Epidermal melanocyte (primary cell): ENCODE measurements around the gene ARID4B.
"Not testable (repeated sequence)": the region's sequence is repeated elsewhere in the genome, so short reads cannot be mapped to it uniquely, and the experiment has no call there.

Experiments
- DNase-seq: peaks from one replicate; pipeline ENCODE4 v3.0.0; 2011; ENCODE audit warnings: low spot score; ENCODE audit not compliant: insufficient read length

Gene ARID4B

GRCh38 chr1:235299169-235299858 is 28.7 kb downstream of the ARID4B start:
- DNase-seq = no peak

DNA sequence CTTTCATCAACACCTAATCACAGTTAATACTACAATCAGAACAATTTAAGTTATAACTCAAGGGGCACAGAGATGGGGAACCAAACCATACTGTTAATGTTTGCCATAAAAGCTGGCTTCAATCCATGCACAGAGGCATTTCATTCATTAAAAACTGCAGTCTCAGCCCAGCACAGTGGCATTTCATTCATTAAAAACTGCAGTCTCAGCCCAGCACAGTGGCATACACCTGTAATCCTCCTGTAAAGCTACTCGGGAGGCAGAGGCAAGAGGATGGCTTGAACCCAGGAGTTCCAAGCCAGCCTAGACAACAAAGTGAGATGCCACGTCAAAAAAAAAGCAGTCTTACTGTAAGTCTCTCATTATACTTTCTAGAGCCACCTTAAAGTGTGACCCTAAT is 29.2 kb downstream of the ARID4B start:
- no peak for DNase-seq

DNA sequence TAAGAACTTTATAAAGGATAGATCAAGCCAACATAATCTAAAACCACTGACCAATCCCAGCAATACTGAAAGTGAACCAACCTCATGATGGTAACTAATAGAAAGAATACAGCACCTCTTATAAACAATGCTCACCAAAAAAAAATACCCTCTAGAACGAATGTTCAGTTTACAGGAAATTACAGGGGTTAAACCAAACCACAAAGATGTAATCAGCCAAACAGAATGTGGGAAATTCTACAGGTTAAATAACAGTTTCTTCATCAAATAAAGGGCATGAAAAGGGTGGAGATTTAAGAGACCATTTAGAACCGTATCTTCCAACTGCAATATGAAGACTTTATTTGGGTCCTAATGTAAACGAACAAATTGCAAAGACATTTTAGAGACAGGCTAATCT is 30.4 kb downstream of the ARID4B start:
- no peak for DNase-seq

DNA sequence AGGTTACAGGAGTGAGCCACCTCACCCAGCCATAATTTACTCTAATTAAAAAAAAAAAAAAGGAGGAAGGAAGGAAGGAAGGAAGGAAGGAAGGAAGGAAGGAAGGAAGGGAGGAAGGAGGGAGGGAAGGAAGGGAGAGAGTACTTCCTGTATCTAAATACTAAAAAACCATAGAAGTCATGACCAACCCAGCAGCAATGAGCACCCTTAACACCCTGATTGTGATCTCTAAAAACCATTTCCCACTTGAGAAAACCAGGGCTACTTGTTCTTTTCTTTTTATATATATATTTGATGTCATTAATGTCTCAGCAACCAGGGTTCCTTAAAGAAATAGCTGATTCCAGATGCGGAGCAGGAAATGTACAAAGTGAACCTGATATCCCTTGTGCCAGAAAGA is 31.2 kb downstream of the ARID4B start:
- DNase-seq = no peak

DNA sequence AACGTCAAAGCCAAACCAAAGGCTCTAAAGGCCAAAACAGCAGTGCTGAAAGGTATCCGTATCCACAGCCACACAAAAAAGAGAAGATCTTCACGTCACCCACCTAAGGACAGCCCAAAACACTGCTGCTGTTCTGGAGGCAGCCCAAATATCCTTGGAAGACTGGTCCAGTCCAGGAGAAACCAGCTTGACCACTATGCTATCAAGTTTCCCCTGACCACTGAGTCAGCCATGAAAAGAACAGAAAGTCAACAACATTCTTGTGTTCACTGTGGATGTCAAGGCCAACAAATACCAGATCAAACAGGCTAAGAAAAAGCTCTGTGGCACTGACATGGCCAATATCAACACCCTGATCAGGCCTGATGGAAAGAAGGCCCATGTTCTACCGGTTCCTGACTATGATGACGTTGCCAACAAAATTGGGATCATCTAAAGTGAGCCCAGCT is 32.1 kb downstream of the ARID4B start:
- DNase-seq = no peak

DNA sequence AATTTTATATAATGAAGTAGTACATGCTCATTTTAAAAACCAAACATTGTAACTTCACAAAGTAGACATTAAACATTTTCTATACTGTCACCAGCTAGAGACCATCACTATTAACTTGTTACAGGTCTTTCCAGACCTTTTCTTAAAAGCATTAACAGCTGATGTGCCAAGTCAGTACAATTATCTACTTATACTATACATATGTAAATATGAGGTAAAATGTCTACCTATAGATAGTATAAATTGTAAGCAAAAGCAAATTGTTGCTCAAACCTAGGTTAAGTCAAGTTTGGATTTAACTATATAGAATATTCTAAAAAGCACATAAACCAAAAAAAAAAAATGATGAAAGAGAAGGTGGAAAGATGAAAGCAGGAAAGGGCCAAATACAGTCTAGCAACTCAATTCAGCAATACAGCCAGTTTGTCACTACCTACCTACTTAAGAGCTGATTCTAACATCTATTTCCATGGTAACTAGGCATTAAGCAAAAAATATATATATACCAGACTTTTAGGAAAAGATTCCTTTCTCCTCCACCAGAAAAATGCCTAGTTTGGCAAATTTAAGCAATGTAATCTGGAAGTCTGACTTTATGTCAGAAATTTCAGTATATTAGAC is 34.5 kb downstream of the ARID4B start:
- no peak for DNase-seq

DNA sequence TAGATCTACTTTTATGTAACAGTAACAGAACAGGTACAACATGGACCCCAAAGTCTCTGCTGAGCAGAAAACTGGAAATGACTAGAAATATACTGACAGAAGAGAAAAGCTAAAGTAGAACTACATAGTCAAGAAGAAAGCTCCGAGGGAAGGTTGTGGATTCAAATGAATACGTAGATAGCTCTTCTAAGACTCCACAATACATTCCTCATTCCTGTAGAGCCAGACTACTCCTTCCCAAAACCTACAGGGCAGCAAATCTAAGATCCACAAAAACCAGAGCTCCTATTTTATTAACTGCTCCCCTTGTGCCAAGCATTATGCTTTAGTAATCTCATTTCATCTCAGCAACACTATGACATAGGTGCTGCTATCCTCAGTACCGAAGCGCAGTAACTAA is 35.2 kb downstream of the ARID4B start:
- no peak for DNase-seq

DNA sequence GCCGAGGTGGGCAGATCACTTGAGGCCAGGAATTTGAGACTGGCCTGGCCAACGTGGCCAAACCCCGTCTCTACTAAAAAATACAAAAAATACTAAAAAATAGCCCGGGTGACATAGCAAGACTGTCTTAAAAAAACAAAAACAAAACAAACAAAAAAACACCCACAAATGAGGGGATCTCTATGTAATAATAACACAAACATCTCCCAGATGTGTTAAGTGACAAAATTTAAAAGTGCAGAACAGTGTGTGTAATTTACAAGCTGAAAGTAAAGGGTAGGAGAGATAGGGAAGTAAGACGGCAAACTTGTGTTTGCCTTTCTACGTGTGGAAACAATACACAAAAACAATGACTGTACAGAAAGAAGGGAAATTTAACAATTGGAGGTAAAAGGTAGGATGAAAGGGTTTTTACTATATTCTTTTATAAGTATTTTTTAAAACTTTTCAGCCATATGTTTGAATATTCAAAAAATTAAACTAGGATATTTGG is 36.3 kb downstream of the ARID4B start:
- no peak for DNase-seq

GRCh38 chr1:235290740-235291502 is 37.1 kb downstream of the ARID4B start:
- no peak for DNase-seq

DNA sequence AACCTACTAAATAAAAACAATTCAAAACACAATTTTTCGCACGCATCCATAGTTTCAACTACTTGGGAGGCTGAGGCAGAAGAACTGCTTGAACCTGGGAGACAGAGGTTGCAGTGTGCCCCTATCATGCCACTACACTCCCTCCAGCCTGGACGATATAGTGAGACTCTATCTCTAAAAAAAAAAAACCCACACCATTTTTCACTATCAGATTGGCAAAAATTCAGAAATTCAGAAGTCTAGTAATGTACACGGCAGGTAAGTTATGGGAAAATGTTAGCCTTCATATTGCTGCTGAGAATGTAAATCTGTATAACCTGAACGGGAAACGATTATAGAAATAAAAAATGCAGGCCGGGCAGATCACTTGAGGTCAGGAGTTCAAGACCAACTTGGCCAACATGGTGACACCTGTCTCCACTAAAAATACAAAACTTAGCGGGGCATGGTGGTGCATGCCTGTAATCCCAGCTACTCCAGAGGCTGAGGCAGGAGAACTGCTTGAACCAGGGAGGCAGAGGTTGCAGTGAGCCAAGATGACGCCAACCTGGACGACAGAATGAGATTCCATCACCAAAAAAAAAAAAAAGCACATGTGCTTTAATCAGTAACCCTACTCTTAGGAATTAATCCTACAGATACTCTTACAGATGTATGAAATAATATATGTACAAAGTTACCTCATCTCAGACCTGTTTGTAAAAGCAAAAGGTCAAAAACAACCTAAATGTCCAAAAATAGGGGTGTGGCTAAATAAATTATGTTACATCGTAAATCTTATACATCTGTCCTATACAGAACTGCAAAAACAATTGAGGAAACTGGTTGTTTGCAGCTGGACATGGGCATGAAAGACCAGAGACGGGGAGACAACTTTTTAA is 37.9 kb downstream of the ARID4B start:
- no peak for DNase-seq

DNA sequence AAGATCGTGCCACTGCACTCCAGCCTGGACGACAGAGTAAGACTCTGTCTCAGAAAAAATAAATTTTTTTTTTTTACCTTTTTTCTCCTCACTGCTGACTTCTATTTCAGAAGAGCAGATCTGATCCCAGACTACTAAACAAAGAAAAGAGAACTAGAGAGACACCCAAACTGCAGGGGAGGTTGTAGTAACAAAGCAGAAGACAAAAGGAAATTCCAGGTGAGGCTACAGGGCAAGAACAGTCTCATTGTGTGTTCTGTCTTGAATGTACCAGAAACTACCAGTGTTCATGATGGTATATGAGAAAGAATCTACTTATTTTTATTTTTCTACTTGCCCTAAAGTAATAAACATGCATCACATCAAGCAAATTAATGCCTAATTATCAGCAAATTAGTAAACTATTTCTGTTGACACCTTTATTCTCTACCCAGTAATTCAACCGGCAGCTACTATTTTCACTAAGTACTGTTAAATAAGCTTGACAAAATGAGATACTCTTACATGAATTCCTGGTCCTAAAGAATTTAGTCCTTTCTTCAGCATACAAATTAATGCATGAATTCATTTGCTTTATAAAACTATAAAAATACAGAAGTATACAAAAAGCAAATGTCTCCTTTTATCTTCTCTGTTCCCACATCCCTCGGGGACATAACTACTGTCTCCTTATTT is 40.6 kb downstream of the ARID4B start:
- no peak for DNase-seq

DNA sequence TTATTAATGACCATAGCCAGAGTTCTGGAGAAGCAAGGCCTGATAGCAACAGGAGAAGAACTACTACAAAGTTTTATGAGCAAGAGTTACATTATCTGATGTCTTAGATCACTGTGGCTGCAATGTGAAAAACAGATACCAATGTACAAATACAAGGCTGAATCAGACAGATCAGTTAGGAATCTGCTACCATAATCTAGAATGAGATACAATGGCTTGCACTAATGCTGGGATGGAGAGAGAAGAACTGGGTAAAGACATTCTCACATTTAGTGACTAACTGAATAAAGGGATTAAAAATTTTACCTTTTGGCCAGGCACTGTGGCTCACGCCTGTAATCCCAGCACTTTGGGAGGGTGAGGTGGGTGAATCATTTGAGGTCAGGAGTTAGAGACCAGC is 41.3 kb downstream of the ARID4B start:
- DNase-seq = no peak

DNA sequence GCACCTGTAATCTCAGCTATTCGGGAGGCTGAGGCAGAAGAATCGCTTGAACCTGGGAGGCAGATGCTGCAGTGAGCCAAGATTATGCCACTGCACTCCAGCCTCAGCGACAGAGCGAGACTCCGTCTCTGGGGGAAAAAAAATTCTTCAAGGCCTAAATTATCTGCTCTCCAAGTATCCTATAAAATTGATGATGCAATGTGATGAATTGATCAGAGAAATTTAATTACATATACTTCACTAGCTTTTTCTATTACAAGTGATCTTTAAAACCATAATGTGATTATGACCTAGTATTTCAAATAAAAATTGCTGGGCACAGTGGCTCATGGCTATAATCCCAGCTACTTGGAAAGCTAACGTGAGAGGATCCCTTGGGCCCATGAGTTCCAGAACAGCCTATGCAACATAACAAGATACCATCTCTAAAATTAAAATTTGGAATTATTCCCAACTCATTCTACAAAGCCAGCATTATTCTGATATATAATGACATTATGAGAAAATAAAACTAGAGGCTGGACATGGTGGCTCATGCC is 43.7 kb downstream of the ARID4B start:
- no peak for DNase-seq

GRCh38 chr1:235283636-235284035 is 44.3 kb downstream of the ARID4B start:
- not testable (repeated sequence) for DNase-seq

GRCh38 chr1:235280467-235280866 is 47.5 kb downstream of the ARID4B start:
- no peak for DNase-seq

GRCh38 chr1:235279694-235280093 is 48.3 kb downstream of the ARID4B start:
- DNase-seq = no peak

- DNase-seq = no peak
These were observed 49.1 kb downstream of the ARID4B start for GRCh38 chr1:235278915-235279292.

DNA sequence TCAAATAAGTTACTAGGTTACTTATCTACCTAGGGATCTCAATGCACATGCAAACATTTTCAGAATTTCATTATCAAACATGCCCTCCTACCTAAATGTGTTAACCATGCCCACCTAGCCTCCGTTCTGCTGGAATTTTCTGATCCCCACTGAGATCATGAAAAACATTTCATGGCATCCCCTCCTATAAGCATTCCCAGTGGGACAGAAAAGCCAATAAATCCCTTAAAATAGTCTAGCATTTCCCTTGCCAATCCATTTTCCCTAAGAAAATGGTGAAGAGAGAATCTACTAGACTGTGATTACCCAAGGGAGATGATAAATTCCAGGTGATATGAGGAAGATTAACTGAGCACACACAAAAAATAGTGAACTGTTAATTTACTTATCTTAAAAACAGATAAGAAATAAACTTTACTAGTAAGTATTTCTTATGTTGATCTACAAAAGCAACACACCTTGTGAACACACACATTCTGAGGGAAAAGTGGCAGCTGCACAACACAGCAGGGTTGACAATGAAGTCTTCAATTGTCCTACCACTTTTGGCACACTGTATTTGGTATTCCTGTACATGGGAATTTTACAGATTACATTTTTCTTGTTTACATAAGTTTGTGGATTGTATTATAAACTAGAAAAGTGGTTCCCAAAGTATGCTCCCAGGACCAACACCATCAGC is 49.6 kb downstream of the ARID4B start:
- DNase-seq = no peak

- DNase-seq = no peak
These were observed 50.3 kb downstream of the ARID4B start for GRCh38 chr1:235277709-235278108.

DNA sequence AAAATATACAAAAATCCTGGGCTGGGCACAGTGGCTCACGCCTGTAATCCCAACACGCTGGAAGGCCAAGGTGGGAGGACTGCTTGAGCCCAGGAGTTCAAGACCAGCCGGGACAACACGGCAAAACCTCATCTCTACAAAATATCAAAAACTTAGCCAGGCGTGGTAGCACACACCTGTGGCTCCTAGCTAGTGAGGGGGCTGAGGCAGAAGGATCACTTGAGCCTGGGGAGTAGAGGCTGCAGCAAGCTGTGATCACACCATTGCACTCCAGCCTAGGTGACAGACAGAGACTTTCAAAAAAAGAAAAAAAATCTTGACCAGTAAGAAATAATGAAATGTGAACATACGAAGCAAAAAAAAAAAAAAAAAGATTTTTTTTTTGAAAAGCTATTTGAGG is 52.1 kb downstream of the ARID4B start:
- no peak for DNase-seq
